ENCODE measurements around the gene NT5E. TPM values are rescaled to one million over a fixed set of nuclear protein-coding genes. Genes with fewer than 3 reads are reported as not detected.

The NT5E gene
- total and polyA plus RNA-seq, 2 donors, result 3.6 to 3.7 TPM

DNA sequence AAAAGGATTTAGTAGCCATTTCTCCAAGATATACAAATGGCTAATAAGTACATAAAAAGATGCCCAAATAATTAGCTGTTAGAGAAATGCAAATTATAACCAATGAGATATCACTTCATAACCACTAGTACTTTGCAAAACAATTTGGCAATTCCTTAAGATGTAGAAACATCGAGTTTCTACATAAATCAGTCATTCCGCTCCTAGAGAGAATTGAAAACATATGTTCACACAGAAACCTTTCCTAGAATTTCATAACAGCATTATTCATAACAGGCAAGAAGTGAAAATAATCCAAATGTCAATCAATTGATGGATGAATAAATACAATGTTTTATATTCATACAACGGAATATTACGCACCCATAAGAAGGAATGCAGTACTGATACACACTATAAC lies 20.5 kb upstream of the NT5E start:
- WGBS, result 97% methylated on average over 4 of the region's 4 CpGs
- Histone ChIP-seq H3K9me3 (ENCODE audit: control insufficient read depth in 2 of 2, insufficient read depth in 1 of 2, low read length in 1 of 2) (peaks cover 0 to 4% of the 10 kb centered on the region in 2 donors), H3K4me1 (ENCODE audit: control insufficient read depth in 2 of 2, insufficient read depth in 2 of 2, low read length in 2 of 2) (no peaks in the 10 kb centered on the region), H3K27me3 (ENCODE audit: control insufficient read depth in 2 of 2, insufficient read depth in 1 of 2, low read length in 1 of 2) (no peaks in the 10 kb centered on the region), H3K27ac (ENCODE audit: low read depth in 1 of 2, low read length in 1 of 2) (no peak overlapping the region), H3K36me3 (ENCODE audit: control insufficient read depth in 2 of 2, insufficient read depth in 2 of 2, low read length in 1 of 2) (no peaks in the 10 kb centered on the region), H3K4me3 (ENCODE audit: low read length in 2 of 2) (no peak overlapping the region)
- DNase-seq (ENCODE audit: low read depth in 6 of 9, low spot score in 9 of 9), result no peak

DNA sequence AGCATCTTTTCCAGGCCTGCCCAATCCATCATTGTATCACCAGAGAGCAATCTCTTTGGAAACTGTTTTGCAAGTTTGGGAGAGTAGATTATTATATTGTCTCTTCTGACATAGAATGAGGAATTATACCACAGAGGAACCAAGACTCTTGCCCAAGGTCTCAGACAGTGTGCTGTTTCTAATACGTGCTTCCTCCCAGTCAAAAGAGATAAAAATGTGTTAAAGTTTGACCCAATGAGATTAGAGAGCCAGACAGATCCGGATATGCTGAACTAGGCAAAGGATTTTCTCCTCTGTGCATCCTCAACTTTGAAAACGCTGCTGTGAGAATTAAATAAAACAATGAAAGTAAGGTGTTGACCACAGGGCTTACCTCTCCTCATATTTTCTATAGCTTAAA lies 18.6 kb upstream of the NT5E start:
- WGBS, result 85% methylated on average over 3 of the region's 3 CpGs
- Histone ChIP-seq H3K36me3 (ENCODE audit: control insufficient read depth in 2 of 2, insufficient read depth in 2 of 2, low read length in 1 of 2) (no peaks in the 10 kb centered on the region), H3K27me3 (ENCODE audit: control insufficient read depth in 2 of 2, insufficient read depth in 1 of 2, low read length in 1 of 2) (no peaks in the 10 kb centered on the region), H3K27ac (ENCODE audit: low read depth in 1 of 2, low read length in 1 of 2) (no peak overlapping the region), H3K4me1 (ENCODE audit: control insufficient read depth in 2 of 2, insufficient read depth in 2 of 2, low read length in 2 of 2) (no peaks in the 10 kb centered on the region), H3K9me3 (ENCODE audit: control insufficient read depth in 2 of 2, insufficient read depth in 1 of 2, low read length in 1 of 2) (peaks cover 0 to 4% of the 10 kb centered on the region in 2 donors), H3K4me3 (ENCODE audit: low read length in 2 of 2) (no peak overlapping the region)
- DNase-seq (ENCODE audit: low read depth in 6 of 9, low spot score in 9 of 9), result no peak

- H3K4me1 ChIP-seq (ENCODE audit: control insufficient read depth in 2 of 2, insufficient read depth in 2 of 2, low read length in 2 of 2), result no peaks in the 10 kb centered on the region
- H3K9me3 ChIP-seq (ENCODE audit: control insufficient read depth in 2 of 2, insufficient read depth in 1 of 2, low read length in 1 of 2), result no peaks in the 10 kb centered on the region
- no peaks in the 10 kb centered on the region for H3K27me3 ChIP-seq (ENCODE audit: control insufficient read depth in 2 of 2, insufficient read depth in 1 of 2, low read length in 1 of 2)
- no peaks in the 10 kb centered on the region for H3K36me3 ChIP-seq (ENCODE audit: control insufficient read depth in 2 of 2, insufficient read depth in 2 of 2, low read length in 1 of 2)
- no peak for DNase-seq (ENCODE audit: low read depth in 6 of 9, low spot score in 9 of 9)
- no peak overlapping the region for H3K27ac ChIP-seq (ENCODE audit: low read depth in 1 of 2, low read length in 1 of 2)
- WGBS, result 95% methylated on average over 1 of the region's 1 CpG
- no peak overlapping the region for H3K4me3 ChIP-seq (ENCODE audit: low read length in 2 of 2)
These were observed 17.3 kb upstream of the NT5E start for GRCh38 chr6:85432554-85432953.

GRCh38 chr6:85435851-85436250 lies 14.0 kb upstream of the NT5E start:
- WGBS, result 89% methylated on average over 1 of the region's 1 CpG
- no peaks in the 10 kb centered on the region for H3K36me3 ChIP-seq (ENCODE audit: control insufficient read depth in 2 of 2, insufficient read depth in 2 of 2, low read length in 1 of 2)
- H3K4me1 ChIP-seq (ENCODE audit: control insufficient read depth in 2 of 2, insufficient read depth in 2 of 2, low read length in 2 of 2), result no peaks in the 10 kb centered on the region
- H3K4me3 ChIP-seq (ENCODE audit: low read length in 2 of 2), result no peak overlapping the region
- no peak overlapping the region for H3K27ac ChIP-seq (ENCODE audit: low read depth in 1 of 2, low read length in 1 of 2)
- no peaks in the 10 kb centered on the region for H3K27me3 ChIP-seq (ENCODE audit: control insufficient read depth in 2 of 2, insufficient read depth in 1 of 2, low read length in 1 of 2)
- no peak for DNase-seq (ENCODE audit: low read depth in 6 of 9, low spot score in 9 of 9)
- no peaks in the 10 kb centered on the region for H3K9me3 ChIP-seq (ENCODE audit: control insufficient read depth in 2 of 2, insufficient read depth in 1 of 2, low read length in 1 of 2)

- Histone ChIP-seq H3K4me1 (ENCODE audit: control insufficient read depth in 2 of 2, insufficient read depth in 2 of 2, low read length in 2 of 2) (no peaks in the 10 kb centered on the region), H3K9me3 (ENCODE audit: control insufficient read depth in 2 of 2, insufficient read depth in 1 of 2, low read length in 1 of 2) (no peaks in the 10 kb centered on the region), H3K27me3 (ENCODE audit: control insufficient read depth in 2 of 2, insufficient read depth in 1 of 2, low read length in 1 of 2) (no peaks in the 10 kb centered on the region), H3K27ac (ENCODE audit: low read depth in 1 of 2, low read length in 1 of 2) (no peak overlapping the region), H3K4me3 (ENCODE audit: low read length in 2 of 2) (no peak overlapping the region), H3K36me3 (ENCODE audit: control insufficient read depth in 2 of 2, insufficient read depth in 2 of 2, low read length in 1 of 2) (no peaks in the 10 kb centered on the region)
- WGBS, result 96% methylated on average over 1 of the region's 1 CpG
- no peak for DNase-seq (ENCODE audit: low read depth in 6 of 9, low spot score in 9 of 9)
These were observed 13.5 kb upstream of the NT5E start for GRCh38 chr6:85436411-85436810.

- no peaks in the 10 kb centered on the region for H3K9me3 ChIP-seq (ENCODE audit: control insufficient read depth in 2 of 2, insufficient read depth in 1 of 2, low read length in 1 of 2)
- no peaks in the 10 kb centered on the region for H3K27me3 ChIP-seq (ENCODE audit: control insufficient read depth in 2 of 2, insufficient read depth in 1 of 2, low read length in 1 of 2)
- H3K4me1 ChIP-seq (ENCODE audit: control insufficient read depth in 2 of 2, insufficient read depth in 2 of 2, low read length in 2 of 2), result no peaks in the 10 kb centered on the region
- H3K27ac ChIP-seq (ENCODE audit: low read depth in 1 of 2, low read length in 1 of 2), result no peak overlapping the region
- no peak overlapping the region for H3K4me3 ChIP-seq (ENCODE audit: low read length in 2 of 2)
- WGBS, result 94% methylated on average over 5 of the region's 5 CpGs
- no peak for DNase-seq (ENCODE audit: low read depth in 6 of 9, low spot score in 9 of 9)
- no peaks in the 10 kb centered on the region for H3K36me3 ChIP-seq (ENCODE audit: control insufficient read depth in 2 of 2, insufficient read depth in 2 of 2, low read length in 1 of 2)
These were observed 12.9 kb upstream of the NT5E start for GRCh38 chr6:85436939-85437495.

- WGBS, result 99% methylated on average over 1 of the region's 1 CpG
- no peaks in the 10 kb centered on the region for H3K9me3 ChIP-seq (ENCODE audit: control insufficient read depth in 2 of 2, insufficient read depth in 1 of 2, low read length in 1 of 2)
These were observed 6.3 kb upstream of the NT5E start for GRCh38 chr6:85443349-85444117.

DNA sequence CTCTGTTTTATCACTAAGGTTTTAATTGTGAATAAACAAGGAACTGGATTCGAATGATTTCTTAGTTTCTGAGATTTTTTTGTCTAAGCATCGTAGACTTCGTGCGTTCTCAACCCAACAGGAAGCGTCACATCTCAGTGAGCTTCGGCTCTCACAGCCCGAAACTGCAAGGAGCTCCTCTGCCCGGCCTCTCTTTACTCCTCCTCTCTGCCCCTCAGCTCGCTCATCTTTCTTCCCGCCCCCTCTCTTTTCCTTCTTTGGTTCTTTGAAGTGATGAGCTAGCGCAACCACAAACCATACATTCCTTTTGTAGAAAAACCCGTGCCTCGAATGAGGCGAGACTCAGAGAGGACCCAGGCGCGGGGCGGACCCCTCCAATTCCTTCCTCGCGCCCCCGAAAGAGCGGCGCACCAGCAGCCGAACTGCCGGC lies 480 bp upstream of the NT5E start:
- peak in 5 of 9 donors; percentile 26 to 72 (median 46) for DNase-seq (ENCODE audit: low read depth in 6 of 9, low spot score in 9 of 9)
- H3K4me1 ChIP-seq (ENCODE audit: control insufficient read depth in 2 of 2, insufficient read depth in 2 of 2, low read length in 2 of 2), result peaks cover 4 to 25% of the 10 kb centered on the region in 2 donors

More at GRCh38 chr6:85443349-85444117, 6.3 kb upstream of the NT5E start:
- Histone ChIP-seq H3K4me3 (ENCODE audit: low read length in 2 of 2) (no peak overlapping the region), H3K27ac (ENCODE audit: low read depth in 1 of 2, low read length in 1 of 2) (no peak overlapping the region), H3K36me3 (ENCODE audit: control insufficient read depth in 2 of 2, insufficient read depth in 2 of 2, low read length in 1 of 2) (no peaks in the 10 kb centered on the region), H3K27me3 (ENCODE audit: control insufficient read depth in 2 of 2, insufficient read depth in 1 of 2, low read length in 1 of 2) (peaks cover 0 to 9% of the 10 kb centered on the region in 2 donors), H3K4me1 (ENCODE audit: control insufficient read depth in 2 of 2, insufficient read depth in 2 of 2, low read length in 2 of 2) (no peaks in the 10 kb centered on the region)
- DNase-seq (ENCODE audit: low read depth in 6 of 9, low spot score in 9 of 9), result no peak

DNA sequence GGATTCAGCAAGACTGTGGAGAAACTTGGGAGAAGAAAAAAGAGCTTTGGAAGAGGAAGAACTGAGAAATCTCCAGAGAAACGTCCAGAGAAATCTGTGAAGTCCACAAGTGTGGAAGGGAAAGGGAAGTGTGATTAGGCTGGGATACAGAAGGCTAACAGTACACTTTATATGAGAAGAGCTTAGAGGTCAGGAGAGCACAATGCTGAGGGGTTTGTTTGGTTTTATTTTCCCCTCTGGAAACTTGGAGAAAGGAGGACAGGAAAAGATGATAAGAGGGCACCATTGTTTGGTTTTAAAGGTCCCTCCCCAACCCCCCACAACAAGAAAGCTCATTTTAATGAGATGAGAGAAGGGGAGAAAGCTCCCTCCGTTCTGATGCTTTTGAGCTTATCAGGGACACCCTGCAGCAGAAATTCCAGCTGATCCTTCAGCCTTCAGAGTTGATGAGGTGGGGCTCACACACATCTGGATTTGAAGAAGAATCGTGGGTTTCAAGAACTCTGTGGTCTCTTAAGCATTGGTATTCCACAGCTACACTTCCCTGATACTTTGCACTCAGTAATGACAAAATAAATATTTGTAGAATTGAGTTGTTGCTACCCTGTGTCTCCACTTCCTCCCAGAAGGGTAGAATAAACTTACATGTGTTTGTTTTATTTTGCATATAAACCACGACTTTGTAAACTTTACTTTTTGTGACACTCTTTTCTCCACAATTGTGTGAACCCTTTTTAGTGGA lies 1.9 kb downstream of the NT5E start:
- no peaks in the 10 kb centered on the region for H3K36me3 ChIP-seq (ENCODE audit: control insufficient read depth in 2 of 2, insufficient read depth in 2 of 2, low read length in 1 of 2)
- no peaks in the 10 kb centered on the region for H3K9me3 ChIP-seq (ENCODE audit: control insufficient read depth in 2 of 2, insufficient read depth in 1 of 2, low read length in 1 of 2)
- WGBS, result 32% methylated on average over 4 of the region's 4 CpGs
- no peak overlapping the region for H3K27ac ChIP-seq (ENCODE audit: low read depth in 1 of 2, low read length in 1 of 2)
- H3K27me3 ChIP-seq (ENCODE audit: control insufficient read depth in 2 of 2, insufficient read depth in 1 of 2, low read length in 1 of 2), result peaks cover 16 to 47% of the 10 kb centered on the region in 2 donors
- H3K4me3 ChIP-seq (ENCODE audit: low read length in 2 of 2), result no peak overlapping the region
- H3K4me1 ChIP-seq (ENCODE audit: control insufficient read depth in 2 of 2, insufficient read depth in 2 of 2, low read length in 2 of 2), result peaks cover 4 to 25% of the 10 kb centered on the region in 2 donors
- DNase-seq (ENCODE audit: low read depth in 6 of 9, low spot score in 9 of 9), result no peak

More for the DNA sequence above, 480 bp upstream of the NT5E start:
- Histone ChIP-seq H3K27ac (ENCODE audit: low read depth in 1 of 2, low read length in 1 of 2) (peak overlapping the region in 1 of 2 donors; percentile 53), H3K9me3 (ENCODE audit: control insufficient read depth in 2 of 2, insufficient read depth in 1 of 2, low read length in 1 of 2) (no peaks in the 10 kb centered on the region), H3K4me3 (ENCODE audit: low read length in 2 of 2) (peak overlapping the region; percentile 26 to 46), H3K27me3 (ENCODE audit: control insufficient read depth in 2 of 2, insufficient read depth in 1 of 2, low read length in 1 of 2) (peaks cover 16 to 47% of the 10 kb centered on the region in 2 donors), H3K36me3 (ENCODE audit: control insufficient read depth in 2 of 2, insufficient read depth in 2 of 2, low read length in 1 of 2) (no peaks in the 10 kb centered on the region)
- WGBS, result under 1% methylated on average over 24 of the region's 24 CpGs

All from thymus (tissue), 11 donors.